Stimulated activated effector memory CD8-positive, alpha-beta T cell treated with anti-CD3 and anti-CD28 coated beads, Interleukin-12 subunit alpha, Interleukin-12 subunit beta, amount 100 ng/mL, for 72 hours (primary cell): ENCODE data around the gene SQSTM1.

Source experiments
- ATAC-seq: fragments of 150-1000 bp; cut with Tn5 transposase; 2 replicates; pipeline ENCODE4 v1.10.0; 2021
- DNase-seq, 2 donors: peaks; one replicate each; pipeline ENCODE4 v3.0.0; 2021 to 2022; ENCODE audit warnings: low spot score in 2 of 2
- H3K27ac Mint-ChIP-seq: one replicate; pipeline ENCODE4 v1.8.0; 2022; ENCODE audit warnings: mild to moderate bottlenecking, mixed read lengths
- H3K36me3 Mint-ChIP-seq: one replicate; pipeline ENCODE4 v1.8.0; 2022; ENCODE audit warnings: mild to moderate bottlenecking, mixed read lengths
- H3K4me1 Mint-ChIP-seq: one replicate; pipeline ENCODE4 v1.8.0; 2022; ENCODE audit warnings: mixed read lengths
- H3K4me3 Mint-ChIP-seq: one replicate; pipeline ENCODE4 v1.8.0; 2022; ENCODE audit warnings: mild to moderate bottlenecking, mixed read lengths
- H3K9me3 Mint-ChIP-seq: one replicate; pipeline ENCODE4 v1.8.0; 2022; ENCODE audit warnings: mixed read lengths

SQSTM1 gene

GRCh38 chr5:179837076-179838011 lies 16.6 kb downstream of the SQSTM1 start:
- no peak for DNase-seq
- no peak for ATAC-seq
- Mint-ChIP-seq H3K4me1 (peaks cover 36% of the 10 kb centered on the region), H3K9me3 (no peaks in the 10 kb centered on the region), H3K36me3 (peaks cover 91% of the 10 kb centered on the region), H3K27ac (peak overlapping the region; percentile 92), H3K4me3 (peak overlapping the region; percentile 37)

DNA sequence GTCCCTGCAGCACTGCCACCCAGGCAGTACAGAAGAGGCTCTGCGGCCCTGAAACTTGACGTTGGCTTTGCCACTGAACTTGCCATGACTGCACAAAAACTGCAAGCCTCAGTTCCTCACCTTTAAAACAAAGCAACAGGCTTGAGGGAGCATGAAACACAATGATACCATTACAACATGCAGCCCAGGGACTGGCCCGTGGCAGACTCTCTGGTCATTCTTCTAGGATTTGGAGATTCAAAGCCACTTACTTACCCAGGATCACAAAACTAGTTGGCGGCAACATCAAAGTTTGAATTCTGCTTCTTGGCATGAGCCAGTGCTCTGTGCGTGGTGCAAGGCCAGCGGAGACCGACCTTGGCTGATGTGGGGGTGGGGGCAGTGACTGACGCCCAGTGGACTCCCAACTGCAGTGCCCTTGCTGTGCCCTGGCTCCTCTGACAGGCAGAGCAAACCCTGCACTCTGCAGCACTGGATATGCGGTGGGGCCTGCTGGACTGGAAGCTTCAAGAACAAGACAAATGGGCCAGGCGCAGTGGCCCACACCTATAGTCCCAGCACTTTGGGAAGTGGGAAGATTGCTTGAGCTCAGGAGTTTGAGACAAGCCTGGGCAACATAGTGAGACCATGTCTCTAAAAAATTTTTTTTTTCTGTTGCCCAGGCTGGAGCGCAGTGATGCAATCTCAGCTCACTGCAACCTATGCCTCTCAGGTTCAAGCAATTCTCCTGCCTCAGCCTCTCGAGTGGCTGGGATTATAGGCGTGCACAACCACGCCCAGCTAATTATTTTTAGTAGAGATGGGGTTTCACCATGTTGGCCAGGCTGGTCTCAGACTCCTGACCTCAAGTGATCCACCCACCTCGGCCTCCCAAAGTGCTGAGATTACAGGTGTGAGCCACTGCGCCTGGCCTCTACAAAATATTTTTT lies 18.9 kb downstream of the SQSTM1 start:
- DNase-seq (no peak), ATAC-seq (no peak)
- H3K27ac Mint-ChIP-seq: no peak overlapping the region
- peaks cover 24% of the 10 kb centered on the region for H3K4me1 Mint-ChIP-seq
- peaks cover 72% of the 10 kb centered on the region for H3K36me3 Mint-ChIP-seq
- H3K9me3 Mint-ChIP-seq: no peaks in the 10 kb centered on the region
- no peak overlapping the region for H3K4me3 Mint-ChIP-seq

DNA sequence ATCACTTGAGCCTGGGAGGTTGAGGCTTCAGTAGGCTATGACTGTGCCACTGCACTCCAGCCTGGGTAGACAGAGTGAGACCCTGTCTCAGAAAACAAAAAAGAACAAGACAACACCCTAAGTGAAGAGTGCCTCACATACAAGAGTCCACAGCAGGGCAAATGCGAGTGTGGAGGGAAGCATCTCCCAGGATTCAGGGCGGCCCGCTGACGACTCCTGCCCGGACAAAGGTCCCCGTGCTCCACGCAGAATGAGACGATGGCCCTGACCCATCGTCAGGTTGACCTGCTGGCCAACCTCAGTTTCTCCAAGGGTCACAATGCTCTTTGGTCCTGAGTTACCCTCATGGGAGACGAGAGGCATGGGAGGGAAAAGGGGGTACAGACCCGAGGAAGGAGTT lies 19.6 kb downstream of the SQSTM1 start:
- Mint-ChIP-seq H3K9me3 (peaks cover 4% of the 10 kb centered on the region), H3K4me3 (no peak overlapping the region), H3K4me1 (peaks cover 21% of the 10 kb centered on the region), H3K27ac (no peak overlapping the region), H3K36me3 (peaks cover 65% of the 10 kb centered on the region)
- DNase-seq (no peak), ATAC-seq (no peak)

- peaks cover 4% of the 10 kb centered on the region for H3K9me3 Mint-ChIP-seq
- peak overlapping the region; percentile 73 for H3K27ac Mint-ChIP-seq
- peaks cover 60% of the 10 kb centered on the region for H3K36me3 Mint-ChIP-seq
- no peak overlapping the region for H3K4me3 Mint-ChIP-seq
- no peak for ATAC-seq
- peaks cover 17% of the 10 kb centered on the region for H3K4me1 Mint-ChIP-seq
- no peak for DNase-seq
Measured at GRCh38 chr5:179840766-179841165, 20.1 kb downstream of the SQSTM1 start.

- Mint-ChIP-seq H3K4me1 (peaks cover 8% of the 10 kb centered on the region), H3K9me3 (peaks cover 4% of the 10 kb centered on the region), H3K36me3 (peaks cover 52% of the 10 kb centered on the region), H3K27ac (peak overlapping the region; percentile 73), H3K4me3 (no peak overlapping the region)
- no peak for ATAC-seq
- DNase-seq: no peak
Measured at GRCh38 chr5:179841621-179842020, 20.9 kb downstream of the SQSTM1 start.

DNA sequence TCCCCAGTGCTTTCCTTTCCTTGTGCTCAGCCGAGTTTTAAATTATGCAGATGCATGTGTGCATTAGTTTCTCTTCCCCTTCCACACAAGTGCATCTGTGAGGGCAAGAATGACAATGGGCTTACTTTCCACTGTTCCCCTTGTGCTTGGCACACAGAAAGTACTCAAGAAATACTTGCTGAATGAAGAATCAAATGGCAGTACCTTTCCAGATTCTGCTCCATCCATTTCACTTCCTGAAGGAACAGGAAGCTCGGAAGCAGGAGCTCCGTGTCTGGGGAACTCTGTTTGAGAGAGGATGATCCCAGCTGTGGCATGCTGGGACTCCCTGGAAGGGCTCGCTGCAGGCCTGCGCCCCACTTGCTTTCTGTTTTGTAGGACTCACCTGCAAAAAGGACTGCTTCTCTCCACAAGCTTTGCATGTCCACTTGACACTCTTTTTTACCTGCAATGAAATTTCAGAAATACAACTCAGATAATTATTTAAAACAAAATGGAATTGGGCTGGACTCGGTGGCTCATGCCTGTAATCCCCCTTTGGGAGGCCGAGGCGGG lies 32.4 kb downstream of the SQSTM1 start:
- H3K9me3 Mint-ChIP-seq: no peaks in the 10 kb centered on the region
- H3K4me1 Mint-ChIP-seq: peaks cover 7% of the 10 kb centered on the region
- H3K4me3 Mint-ChIP-seq: no peak overlapping the region
- no peak overlapping the region for H3K27ac Mint-ChIP-seq
- no peak for ATAC-seq
- no peaks in the 10 kb centered on the region for H3K36me3 Mint-ChIP-seq
- DNase-seq: no peak

DNA sequence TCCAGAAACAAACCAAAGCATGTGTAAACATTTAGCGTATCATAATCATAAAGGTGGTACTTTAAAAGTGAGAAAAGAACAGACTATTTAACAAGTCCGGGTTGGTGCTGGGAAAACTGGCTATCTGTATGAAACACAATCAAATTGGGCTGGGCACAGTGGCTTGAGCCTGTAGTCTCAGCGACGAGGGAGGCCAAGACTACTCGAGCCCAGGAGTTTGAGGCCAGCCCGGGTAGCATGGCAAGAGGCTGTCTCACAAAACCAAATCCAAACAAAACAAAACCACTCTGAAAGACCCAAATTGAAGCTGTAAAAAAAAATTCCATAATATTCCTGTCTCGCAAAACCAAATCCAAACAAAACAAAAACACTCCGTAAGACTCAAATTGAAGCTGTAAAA lies 33.7 kb downstream of the SQSTM1 start:
- Mint-ChIP-seq H3K36me3 (peaks cover 7% of the 10 kb centered on the region), H3K9me3 (no peaks in the 10 kb centered on the region), H3K4me3 (no peak overlapping the region), H3K27ac (no peak overlapping the region), H3K4me1 (peaks cover 8% of the 10 kb centered on the region)
- ATAC-seq (no peak), DNase-seq (no peak)

- Mint-ChIP-seq H3K4me3 (peak overlapping the region; percentile 96), H3K36me3 (peaks cover 13% of the 10 kb centered on the region)
- ATAC-seq: peak; percentile 79
Measured at GRCh38 chr5:179858241-179858585, 37.5 kb downstream of the SQSTM1 start.

DNA sequence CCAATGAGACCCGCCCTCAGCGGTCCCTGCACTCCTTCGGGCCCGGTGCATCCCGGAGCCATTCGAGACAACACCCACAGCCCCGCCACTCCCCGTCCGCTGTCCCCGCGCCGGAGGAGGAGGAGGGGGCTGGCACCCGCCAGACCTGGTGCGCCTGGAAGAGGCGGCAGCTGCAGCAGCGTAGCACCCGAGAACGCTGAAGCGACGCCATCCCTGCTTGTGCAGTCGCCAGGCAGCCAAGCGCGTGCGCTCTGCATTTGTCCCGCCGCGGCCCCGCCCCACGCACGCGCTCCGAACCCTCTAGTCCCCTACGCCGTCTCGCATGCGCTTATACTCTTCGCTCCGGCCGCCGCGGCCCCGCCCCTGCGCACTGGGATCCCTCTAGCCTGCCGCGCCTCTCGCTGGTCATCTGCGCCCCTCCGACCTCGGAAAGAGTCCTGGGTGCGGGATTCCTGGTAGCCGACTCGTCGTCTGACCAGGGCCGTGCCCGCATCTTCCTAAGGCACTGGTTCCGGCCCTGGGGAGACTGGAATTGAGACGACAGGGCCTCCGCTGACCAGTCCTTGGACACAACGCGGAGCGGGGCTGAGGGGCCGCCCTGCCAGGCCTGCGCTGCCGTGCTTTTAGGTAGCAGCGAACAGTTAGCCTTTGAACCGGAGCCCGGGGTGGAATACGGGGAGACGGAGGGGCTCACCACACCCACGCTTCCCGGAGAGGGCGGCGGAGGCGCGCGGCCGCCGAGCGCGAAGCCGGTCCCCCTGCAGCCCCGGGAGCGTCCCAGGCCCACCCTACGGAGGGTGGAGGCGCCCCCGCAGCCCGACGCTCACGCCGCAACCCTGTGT lies 38.1 kb downstream of the SQSTM1 start, which contains the start of gene MRNIP:
MRNIP (minus strand) TSS at position 232 of the 842 bp plus-strand sequence; CDS start at position 211, 21 bp downstream.
- peak; percentile 98 for ATAC-seq

More at GRCh38 chr5:179858241-179858585, 37.5 kb downstream of the SQSTM1 start:
- Mint-ChIP-seq H3K27ac (peak overlapping the region; percentile 89), H3K9me3 (no peaks in the 10 kb centered on the region), H3K4me1 (peaks cover 8% of the 10 kb centered on the region)
- DNase-seq: no peak

GRCh38 chr5:179860301-179860700 lies 39.6 kb downstream of the SQSTM1 start:
- DNase-seq (no peak), ATAC-seq (no peak)
- H3K9me3 Mint-ChIP-seq: no peaks in the 10 kb centered on the region
- no peak overlapping the region for H3K27ac Mint-ChIP-seq
- H3K36me3 Mint-ChIP-seq: peaks cover 30% of the 10 kb centered on the region
- peaks cover 8% of the 10 kb centered on the region for H3K4me1 Mint-ChIP-seq
- H3K4me3 Mint-ChIP-seq: peak overlapping the region; percentile 96

More for the DNA sequence above, 38.1 kb downstream of the SQSTM1 start, which contains the start of gene MRNIP:
- Mint-ChIP-seq H3K36me3 (peaks cover 15% of the 10 kb centered on the region), H3K4me1 (peaks cover 8% of the 10 kb centered on the region), H3K9me3 (no peaks in the 10 kb centered on the region), H3K27ac (peak within 1 kb of the TSS; percentile 89), H3K4me3 (peak within 1 kb of the TSS; percentile 96)
- peak; percentile 81 to 95 for DNase-seq

DNA sequence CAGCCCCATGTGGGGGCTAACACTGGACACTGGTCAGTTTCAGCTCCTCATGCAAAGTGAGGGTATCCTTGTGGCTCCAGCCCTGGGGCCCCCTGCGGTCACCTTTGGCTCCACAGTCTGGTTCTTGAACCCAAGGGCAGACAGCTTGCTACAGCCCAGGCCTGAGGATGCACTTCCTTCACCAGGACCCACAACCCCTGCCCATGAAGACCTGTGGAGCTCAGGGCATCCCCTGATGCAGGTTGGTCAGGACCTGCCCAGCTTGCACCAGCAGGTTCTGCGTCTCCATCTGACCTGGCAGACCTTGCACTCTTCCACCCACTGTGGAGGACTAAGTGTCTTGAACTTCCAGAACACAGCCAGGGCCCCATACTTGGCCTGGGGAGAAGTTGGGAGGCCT lies 41.6 kb downstream of the SQSTM1 start:
- Mint-ChIP-seq H3K36me3 (peaks cover 40% of the 10 kb centered on the region), H3K9me3 (no peaks in the 10 kb centered on the region), H3K4me3 (no peak overlapping the region), H3K4me1 (peaks cover 12% of the 10 kb centered on the region), H3K27ac (no peak overlapping the region)
- DNase-seq (no peak), ATAC-seq (no peak)

GRCh38 chr5:179862891-179863290 lies 42.2 kb downstream of the SQSTM1 start:
- ATAC-seq (no peak), DNase-seq (no peak)
- peaks cover 9% of the 10 kb centered on the region for H3K4me1 Mint-ChIP-seq
- no peaks in the 10 kb centered on the region for H3K9me3 Mint-ChIP-seq
- no peak overlapping the region for H3K27ac Mint-ChIP-seq
- H3K4me3 Mint-ChIP-seq: no peak overlapping the region
- peaks cover 43% of the 10 kb centered on the region for H3K36me3 Mint-ChIP-seq

GRCh38 chr5:179863449-179864085 lies 42.9 kb downstream of the SQSTM1 start:
- DNase-seq (no peak), ATAC-seq (no peak)
- no peaks in the 10 kb centered on the region for H3K9me3 Mint-ChIP-seq
- no peak overlapping the region for H3K27ac Mint-ChIP-seq
- H3K36me3 Mint-ChIP-seq: peaks cover 41% of the 10 kb centered on the region
- peaks cover 6% of the 10 kb centered on the region for H3K4me1 Mint-ChIP-seq
- no peak overlapping the region for H3K4me3 Mint-ChIP-seq

DNA sequence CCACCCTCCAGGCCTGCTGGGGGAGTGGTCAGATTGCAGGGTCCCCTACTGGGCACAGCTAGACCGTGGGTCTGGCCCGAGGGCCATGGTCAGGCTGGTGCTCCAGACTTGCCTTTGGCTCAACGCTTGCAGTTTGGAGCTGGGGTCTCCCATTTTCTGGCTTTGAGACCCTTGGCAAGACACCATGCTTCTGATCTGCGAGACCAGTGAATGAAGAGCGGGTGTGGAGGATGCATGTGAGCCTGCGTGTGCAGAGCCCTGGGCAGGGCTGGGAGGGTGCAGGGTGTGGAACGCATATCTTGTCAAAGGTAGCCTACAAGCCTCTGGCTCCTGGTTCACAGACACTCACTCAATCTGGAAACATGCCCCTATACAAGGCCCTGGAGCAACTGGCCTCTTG lies 44.0 kb downstream of the SQSTM1 start:
- peak overlapping the region; percentile 20 for H3K27ac Mint-ChIP-seq
- no peaks in the 10 kb centered on the region for H3K9me3 Mint-ChIP-seq
- DNase-seq (no peak), ATAC-seq (no peak)
- H3K36me3 Mint-ChIP-seq: peaks cover 36% of the 10 kb centered on the region
- H3K4me3 Mint-ChIP-seq: no peak overlapping the region
- H3K4me1 Mint-ChIP-seq: peaks cover 6% of the 10 kb centered on the region
